Ammon's horn (tissue), 1 donor: Measurements from ENCODE around the gene PEAK3.

Experiments
- DNase-seq: peaks from one replicate; pipeline ENCODE4 v3.0.0-alpha.2; 2016; ENCODE audit warnings: low spot score

The PEAK3 gene

DNA sequence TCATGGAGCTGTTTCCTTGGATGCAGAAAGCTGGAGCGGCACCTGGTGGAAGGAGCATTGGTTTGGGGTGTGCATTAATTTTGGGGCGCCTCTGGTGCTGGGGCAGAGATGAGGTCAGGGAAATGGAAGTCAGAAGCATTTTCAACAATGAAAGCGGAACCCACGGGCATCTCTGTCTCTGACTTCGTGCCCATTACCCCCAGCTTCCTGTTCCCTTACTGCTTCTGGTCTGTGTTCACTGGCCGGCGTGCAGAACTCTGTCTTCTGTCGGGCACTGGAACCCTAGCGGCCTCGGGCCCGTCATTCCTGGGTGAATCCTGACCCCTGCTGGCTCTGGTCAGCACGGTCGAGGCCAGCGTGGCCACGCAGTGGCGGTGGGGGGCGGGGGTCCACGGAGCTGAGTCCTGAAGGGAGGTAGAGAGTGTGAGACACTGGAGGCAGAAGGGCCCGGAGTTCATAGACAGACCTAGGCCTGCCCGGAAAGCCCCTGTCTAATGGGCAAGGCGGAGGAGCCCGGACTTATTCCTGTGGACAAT is 33.9 kb upstream of the PEAK3 start:
- peak; percentile 87 for DNase-seq

DNA sequence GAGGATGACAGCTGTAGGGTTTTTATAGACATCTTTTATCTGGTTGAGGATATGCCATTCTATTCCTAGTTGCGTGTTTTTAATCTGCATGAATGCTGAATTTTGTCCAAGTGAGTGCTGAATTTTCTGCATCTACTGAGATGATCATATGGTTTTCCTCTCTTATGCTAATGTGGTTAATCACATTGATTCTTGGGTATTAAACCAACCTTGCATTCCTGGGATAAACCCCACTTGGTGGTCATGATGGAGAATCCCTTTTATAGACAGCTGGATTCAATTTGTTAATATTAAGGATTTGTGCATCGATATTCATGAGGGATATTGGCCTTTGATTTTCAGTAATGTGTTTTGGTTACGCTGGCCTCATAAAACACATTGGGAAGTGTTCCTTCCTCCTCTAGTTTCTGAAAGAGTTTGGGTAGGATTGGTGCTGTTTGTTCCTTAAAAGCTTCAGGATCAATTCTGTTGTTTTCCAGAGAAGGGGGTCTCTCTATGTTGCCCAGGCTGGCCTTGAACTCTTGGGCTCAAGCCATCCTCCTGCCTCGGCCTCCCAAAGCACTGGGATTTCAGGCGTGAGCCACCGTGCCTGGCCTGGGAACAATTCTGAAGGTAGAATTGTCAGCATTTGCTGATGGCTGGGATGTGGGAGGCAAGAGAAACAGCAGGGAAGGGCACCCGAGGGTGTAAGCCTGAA is 33.3 kb upstream of the PEAK3 start:
- no peak for DNase-seq

DNA sequence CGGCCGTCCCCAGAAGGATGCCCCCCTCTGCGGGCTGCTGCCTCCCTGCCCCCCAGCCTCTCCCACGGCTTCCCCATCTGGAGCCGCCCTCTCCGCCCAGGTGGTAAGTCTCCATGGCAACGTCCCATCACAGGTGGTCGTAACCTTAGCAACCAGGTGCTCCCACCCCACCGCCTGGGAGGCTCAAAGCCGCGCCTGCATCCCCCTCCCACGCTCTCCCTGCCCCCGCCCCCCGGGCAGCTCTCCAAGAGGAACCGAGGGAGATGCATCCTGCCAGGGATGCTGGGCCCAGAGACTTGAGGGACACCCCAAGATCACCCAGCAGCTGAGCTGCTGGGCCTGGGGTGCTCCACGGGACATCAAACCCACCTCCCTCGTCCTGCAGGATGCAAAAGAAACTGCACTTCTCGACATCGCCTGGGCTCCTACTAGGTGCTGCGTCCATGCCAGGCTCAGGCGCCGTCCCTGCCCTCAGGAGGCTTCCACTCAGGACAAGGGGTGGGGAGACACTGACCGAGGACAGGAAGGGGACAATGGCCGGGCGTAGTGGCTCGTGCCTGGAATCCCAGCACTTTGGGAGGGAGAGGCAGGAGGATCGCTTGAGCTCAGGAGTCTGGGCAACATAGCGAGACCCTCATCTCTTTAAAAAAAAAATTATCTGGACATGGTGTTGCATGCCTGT is 31.0 kb upstream of the PEAK3 start:
- DNase-seq = no peak

DNA sequence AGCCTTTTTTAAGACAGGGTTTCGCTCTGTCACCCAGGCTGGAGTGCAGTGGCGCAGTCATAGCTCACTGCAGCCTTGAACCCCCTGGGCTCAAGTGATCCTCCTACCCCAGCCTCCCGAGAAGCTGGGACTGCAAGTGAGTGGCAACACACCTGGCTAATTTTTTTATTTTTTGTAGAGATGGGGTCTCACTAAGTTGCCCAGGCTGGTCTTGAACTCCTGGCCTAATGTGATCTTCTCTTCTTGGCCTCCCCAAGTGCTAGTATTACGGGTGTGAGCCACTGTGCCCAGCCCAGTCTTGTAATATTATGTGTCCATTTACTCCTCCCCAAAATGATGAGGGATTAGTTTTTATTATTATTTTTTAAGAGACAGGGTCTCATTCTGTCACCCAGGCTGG is 29.1 kb upstream of the PEAK3 start:
- DNase-seq = no peak

DNA sequence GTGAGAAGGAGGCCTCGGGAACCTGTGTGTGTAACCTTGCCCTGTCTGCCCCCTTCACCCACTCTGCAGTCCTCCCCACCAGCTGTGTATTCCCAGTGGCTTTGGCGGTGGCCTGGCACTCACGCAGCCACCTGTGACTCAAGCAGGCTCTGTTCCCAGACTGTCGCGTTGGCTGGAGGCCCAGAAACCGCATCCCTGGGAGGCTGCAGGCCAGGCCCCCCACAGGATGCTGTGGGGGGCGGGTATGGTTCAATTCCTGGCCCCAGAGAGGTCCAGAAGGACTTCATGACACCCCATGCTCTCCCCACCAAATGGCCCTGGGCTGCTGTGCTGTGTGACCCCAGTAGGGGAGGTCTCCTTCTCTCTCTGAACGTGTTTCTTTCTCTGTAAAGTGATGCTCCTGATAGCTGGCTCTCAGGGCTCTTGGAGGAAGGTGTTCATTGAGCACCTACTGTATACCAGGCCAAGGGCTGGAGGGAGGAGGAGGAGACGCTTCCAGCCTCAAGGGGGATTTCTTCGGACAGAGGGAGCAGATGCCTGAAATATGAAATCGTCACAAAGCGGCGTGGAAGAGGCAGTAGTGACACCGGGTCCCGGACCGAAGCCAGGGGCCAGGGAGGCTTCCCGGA is 27.9 kb upstream of the PEAK3 start:
- DNase-seq = peak; percentile 51

DNA sequence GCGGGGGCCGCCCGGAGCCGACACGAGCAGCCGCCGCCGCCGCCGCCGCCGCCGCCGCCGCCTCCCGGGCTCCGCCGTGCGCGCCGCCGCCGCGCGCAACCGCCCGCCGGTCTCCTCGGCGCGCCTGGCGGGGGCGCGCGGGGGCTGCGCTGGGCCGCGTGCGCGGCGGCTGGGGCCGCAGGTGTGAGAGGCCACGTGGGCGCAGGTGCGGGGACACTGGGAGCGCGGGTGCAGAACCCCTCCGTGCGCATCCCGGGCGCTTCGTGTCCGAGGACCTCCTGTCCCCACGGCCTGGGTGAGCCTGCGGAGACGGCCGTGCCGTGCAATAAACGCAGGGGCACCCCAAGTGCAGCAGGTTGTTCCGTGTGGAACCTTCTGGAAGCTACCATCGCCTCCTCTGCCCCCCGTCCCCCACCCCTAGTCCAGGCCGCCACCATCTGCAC is 26.2 kb upstream of the PEAK3 start, which contains the start of gene LINGO3:
LINGO3 (minus strand) TSS at position 41 of the 443 bp plus-strand sequence. CDS start 16,378 bp downstream, outside the sequence.
- DNase-seq = no peak

DNA sequence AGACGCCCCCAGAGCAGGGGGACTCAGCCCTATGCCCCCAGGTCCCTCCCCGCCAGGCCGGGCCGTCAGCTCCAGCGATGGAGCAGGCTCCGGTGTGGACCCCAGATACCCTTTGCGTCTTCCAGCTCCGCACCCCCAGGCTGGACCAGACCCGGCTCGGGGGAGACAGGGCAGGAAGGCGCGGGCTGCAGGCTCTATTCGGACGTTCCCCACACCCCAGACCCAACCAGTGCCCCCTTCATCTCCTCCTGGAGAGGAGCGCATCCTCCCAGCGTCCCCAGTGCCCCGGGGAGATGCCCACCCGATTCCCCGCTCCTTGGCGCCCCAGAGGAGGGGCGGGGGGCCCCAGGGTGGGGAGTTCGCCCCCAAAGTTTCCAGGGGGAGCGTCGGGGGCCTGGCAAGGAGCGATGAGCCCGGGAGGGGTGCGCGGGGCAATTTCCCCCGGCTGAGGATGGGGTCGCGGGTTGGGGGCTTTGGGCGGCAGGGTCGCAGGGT is 25.6 kb upstream of the PEAK3 start:
- DNase-seq = no peak

DNA sequence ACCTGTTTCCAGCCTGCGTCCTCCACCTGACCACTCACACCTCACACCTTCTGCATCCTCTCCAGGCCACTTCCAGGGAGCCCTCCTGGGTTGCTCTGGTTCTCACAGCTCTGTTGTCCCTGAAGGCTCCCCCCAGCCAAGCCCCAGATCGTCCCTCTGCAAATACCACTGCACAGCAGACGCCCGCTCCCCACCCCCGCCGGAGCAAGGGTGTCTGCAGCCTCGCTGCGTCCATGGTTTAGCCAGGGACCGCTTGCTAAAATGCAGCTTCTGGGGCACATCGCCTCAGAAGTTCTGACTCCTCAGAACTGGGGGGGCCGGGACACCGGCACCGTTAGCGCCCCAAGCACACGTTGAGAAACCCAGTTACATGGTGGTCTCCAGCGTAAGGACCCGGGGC is 25.0 kb upstream of the PEAK3 start:
- DNase-seq = no peak

DNA sequence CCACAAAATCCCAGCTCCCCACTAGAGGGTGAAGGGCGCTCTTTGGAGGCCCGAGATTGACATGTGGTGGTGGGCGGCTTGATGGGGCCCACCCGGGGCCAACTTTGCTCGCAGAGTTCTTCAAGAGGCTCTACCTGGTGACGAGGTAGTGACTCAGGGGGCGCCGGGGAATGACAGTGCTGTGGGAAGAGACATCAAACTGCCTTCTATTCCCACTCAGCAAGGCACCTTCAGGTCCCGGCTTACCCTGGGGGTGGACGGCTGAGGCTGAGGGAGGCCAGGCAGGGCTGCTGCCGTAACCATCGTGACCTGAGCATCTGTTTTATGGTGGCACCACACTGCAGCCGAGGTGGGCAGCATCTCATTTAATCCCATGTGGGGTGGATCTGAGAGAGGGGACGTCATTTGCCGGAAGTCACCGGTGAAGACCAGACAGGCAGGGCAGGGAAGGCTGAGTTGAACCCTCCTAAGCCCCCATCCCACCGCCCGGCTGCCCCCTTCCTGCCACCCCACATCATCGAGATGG is 24.4 kb upstream of the PEAK3 start:
- DNase-seq = no peak

DNA sequence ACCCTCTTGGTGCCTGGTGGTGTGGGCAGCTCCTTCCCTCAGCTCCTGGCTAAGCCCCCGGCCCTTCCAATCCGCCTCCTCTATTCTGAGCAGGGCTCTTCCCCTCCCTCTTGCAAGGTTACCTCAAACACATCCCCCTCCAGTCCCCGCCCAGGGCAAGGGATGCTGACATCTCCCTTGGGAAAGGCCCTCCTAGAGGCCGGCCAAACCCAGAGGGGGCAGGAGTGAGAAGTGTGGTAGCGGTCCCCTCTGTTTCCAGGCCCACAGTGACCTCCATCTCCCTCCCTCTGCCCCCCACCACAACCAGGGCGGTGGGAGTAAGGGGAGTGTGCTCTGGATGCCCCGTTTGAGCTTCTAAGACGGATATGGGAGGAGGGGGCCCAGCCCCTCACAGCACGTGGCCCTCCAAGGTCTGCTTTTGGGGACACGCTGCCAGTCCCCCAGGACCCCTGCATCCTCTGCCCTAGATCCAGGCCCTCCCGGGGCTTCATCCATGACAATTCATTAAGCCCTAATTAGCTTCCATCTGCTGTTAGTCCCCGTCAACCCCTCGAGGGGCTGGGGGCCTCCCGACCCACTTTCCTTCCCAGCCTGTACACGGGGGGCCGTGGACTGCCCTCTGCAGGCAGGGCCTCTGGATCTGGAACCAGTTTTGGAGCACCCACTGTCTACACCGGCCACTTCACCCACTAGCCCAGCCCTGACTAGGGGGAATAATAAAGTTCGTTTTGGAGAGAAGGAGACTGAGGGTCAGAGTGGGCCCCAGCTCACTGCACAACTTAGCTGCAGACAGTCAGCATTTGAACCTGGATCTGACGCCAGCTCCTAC is 23.7 kb upstream of the PEAK3 start:
- no peak for DNase-seq

DNA sequence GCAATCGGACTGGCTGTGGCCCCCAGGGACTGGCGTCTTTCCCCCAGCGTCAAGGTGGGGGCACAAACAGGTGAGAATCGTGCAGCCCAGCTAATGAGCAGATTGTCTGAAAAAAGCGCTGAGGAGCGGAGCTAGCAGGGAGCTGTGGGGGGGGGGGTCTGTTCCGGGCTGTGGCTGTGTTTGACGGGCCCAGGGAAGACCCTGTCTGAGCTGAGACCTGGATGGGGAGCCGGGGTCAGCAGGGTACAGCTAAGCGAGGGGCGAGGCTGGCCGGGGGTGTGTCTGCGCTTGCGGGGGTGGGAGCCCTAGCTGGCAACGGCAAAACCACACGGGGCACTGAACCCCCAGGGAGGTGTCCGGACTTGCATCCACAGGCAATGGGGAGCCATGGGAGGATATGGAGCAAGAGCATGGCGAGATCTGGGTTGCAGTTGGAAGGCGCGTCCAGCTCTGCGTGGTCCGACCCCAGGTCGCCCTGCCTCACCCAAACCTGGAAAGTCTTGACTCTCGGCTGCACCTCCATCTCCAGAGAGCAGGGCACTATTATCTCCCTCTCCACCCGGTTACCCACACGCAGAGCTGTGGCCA is 21.3 kb upstream of the PEAK3 start:
- no peak for DNase-seq

DNA sequence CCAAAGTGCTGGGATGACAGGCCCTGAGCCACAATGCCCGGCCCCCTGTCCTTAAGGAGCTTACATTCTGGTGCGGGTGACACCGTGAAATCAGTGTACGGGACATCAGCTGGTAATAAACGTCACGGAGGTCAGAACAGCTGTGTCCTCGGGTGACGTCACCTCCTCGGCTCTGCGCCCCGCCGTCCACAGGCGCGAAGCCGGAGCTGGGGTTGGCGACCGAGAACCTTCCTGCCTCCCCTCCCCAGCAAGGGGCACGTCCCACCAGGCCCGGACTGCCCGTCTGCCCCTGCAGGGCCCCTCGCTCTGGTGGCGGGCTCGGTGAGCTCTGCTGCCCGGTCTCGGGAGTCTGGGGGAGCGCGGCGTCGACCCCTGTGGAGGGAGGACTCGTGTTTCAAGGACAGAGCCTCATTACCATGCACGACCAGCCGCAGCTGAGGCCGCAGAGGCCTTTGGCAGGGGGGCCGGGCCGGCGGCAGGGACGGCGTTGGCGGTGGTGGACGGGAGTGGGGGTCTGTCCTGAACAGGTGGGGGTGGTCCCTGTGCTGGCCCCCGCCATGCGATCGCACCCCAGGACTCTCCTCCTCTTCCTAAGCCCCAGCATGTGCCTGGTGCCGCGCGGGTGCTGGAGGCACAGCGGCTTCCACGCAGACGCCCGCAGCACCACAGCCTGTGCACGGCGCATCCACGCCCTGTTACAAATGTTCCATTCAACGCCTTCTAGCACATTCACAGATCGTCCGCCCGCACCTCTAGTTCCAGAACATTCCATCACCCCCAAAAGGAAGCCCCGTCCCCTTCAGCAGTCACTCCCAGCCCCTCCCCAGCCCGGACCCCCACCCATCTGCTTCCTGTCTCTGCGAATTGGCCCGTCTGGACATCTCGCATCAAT is 20.6 kb upstream of the PEAK3 start:
- DNase-seq = no peak

DNA sequence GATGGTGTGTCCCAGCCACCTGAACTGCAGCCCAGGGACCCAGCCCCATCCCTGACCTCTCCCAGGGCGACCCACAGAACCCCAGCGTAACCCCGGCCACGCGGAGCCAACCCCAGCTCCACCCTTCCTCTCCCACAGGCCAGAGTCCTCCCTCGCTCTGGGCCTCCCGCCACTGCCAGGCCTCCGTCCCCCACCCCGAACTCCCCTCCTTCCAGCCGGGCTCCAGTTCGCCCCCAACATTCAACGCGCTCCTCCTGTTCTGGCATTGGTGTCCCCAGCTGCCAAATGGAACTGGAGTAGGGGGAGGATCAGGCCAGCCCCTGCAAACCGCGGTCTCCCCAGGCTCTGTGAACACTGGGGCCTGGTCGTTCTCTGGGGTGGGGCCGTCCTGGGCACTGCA is 18.6 kb upstream of the PEAK3 start:
- DNase-seq = no peak

DNA sequence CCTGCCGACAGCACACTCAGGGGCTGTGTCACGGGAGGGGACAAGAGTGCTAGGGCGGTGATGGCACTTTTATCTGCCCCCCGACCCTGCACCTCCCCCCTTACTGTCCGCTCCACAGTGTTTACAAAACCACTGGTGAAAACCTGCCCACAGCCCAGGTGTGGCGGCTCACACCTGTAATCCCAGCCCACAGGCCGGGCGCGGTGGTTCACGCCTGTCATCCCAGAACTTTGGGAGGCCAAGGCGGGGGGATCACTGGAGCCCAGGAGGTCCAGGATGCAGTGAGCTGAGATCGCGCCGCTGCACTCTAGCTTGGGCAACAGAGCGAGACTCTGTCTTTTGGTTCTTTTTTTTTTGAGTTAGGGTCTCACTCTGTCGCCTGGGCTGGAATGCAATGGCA is 14.2 kb upstream of the PEAK3 start:
- no peak for DNase-seq

DNA sequence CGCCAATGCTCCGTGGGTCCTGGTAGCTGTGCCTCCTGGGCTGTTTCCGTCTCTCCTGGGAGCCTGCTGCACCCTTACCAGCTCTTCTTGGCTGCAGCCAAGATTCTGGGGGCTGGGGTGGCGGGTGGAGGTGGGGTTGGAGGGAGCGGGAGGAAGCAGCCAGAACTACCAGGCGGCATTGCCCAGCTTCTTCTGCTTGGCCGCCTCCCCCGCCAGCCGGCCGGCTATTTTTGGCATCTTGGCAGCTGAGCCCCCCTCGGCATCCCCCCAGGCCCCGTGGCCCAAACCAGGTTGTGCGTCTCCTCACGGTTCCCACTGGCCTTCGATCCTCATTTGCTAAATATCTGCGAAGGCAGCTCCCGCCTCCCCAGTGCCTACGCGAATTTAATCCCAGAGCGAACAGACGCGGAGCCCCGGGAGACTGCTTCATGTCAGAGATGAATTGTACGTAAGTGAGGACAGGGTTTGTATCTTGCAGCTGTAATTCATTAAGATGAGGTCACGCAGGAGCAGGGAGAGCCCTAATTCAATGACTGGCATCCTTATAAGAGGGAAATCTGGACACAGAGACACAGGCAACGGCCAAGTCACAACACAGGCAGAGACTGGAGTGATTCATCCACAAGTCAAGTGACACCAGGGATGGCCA is 12.8 kb upstream of the PEAK3 start:
- DNase-seq = peak; percentile 50

DNA sequence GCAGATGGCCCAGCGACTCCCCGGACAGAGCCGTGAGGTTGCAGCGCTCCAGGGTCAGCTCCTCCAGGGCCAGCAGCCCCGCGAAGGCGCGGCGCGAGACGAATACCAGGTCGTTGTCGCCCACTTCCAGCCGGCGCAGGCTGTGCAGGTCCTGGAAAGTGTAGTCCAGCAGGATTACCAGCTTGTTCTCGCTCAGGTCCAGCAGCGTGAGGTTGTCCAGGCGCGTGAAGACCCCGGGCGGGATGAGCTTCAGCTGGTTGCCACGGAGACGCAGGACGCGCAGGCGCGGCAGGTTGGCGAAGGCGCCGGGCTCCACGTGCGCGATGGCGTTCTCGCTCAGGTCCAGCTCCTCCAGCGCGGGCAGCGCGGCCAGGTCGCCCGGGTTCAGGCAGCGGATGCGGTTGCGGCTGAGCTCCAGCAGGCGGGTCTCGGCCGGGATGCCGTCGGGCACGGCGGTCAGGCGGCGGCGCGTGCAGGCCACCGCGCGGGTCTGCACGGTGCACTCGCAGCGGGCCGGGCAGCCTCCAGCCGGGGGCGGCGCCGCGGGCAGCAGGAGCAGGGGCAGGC is 9.3 kb upstream of the PEAK3 start:
- DNase-seq = no peak

DNA sequence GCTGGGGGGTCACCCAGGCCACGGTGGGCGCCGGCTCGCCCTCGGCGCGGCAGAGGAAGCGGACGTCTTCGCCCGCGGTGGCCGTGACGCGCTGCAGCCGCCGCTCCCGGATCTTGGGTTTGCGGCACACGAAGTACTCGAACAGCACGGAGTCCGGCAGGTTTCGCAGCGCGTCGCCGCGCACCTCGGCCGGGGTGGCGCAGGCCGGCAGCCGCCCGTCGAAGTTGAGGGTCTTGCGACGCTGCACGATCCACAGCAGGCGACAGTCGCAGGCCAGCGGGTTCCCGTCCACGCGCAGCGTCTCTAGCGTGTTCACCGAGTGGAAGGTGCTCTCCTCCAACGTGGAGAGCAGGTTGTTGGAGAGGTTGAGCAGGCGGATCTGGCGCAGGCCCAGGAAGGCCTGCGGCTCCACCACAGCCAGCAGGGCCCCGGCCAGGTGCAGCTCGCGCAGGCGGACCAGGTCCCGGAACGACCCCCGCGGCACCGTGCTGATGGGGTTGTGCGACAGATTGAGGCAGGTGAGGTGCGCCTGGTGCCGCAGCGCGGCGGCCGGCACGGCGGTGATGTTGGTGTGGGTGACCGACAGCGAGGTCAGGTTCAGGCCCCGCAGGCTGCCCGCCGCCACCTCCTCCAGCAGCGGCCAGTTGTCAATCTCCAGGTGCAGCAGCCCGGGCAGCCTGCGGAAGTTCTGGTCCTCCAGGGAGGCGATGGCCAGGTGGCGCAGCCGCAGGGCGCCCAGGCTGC is 8.6 kb upstream of the PEAK3 start:
- no peak for DNase-seq

DNA sequence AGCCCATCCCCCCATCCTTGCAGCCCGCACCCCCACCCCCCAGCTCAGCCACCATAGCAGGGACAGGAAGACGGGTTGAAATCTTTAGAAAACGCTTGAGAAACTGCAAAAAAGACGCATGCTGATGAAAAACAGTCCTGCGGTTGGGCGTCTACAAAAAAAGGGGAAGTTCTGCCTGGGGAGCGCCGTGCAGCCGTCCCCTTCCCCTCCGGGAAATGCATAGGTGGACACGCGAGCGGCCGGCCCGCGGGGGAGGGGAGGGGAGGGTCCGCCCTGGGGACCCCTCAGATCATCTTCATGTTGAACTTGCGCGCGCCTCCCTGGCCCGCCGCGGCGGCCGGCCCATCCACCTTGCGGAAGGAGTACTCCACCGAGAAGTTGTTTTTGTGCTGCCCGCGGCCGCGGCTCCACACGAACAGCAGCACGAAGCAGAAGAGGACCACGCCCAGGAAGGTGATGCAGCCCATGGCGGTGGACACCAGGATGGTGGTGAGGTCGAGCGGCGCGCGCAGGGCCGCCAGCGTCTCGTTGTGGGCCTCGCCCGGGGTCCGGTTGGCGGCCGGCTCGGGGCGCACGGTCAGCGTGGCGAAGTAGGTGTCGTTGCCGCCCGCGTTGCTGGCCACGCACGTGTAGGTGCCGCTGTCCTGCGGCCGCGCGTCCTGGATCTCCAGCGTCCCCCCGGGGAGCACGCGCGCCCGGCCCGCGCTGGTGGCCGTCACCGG is 7.9 kb upstream of the PEAK3 start:
- no peak for DNase-seq
